Thymus (tissue), 11 donors: Measurements from ENCODE around the gene DGKD. TPM values are rescaled to one million over a fixed set of nuclear protein-coding genes. Genes with fewer than 3 reads are reported as not detected.

Experiments
- DNase-seq, 9 donors: peaks; one replicate each; pipeline ENCODE4 v3.0.0-alpha.2; 2013; ENCODE audit warnings: low spot score in 9 of 9, low read depth in 6 of 9, missing footprints in 1 of 9
- H3K27ac ChIP-seq, 2 donors: one replicate each; pipeline ENCODE4 v1.5.1; 2013; ENCODE audit warnings: control low read depth in 1 of 2, low read depth in 1 of 2, low read length in 1 of 2, mild to moderate bottlenecking in 1 of 2, moderate library complexity in 1 of 2
- H3K27me3 ChIP-seq, 2 donors: one replicate each; pipeline ENCODE4 v1.5.1; 2013; ENCODE audit warnings: low read length in 1 of 2; ENCODE audit not compliant: control insufficient read depth in 2 of 2, insufficient read depth in 1 of 2
- H3K36me3 ChIP-seq, 2 donors: one replicate each; pipeline ENCODE4 v1.5.1; 2013; ENCODE audit warnings: low read length in 1 of 2, mild to moderate bottlenecking in 1 of 2, moderate library complexity in 1 of 2; ENCODE audit not compliant: control insufficient read depth in 2 of 2, insufficient read depth in 2 of 2
- H3K4me1 ChIP-seq, 2 donors: one replicate each; pipeline ENCODE4 v1.5.1; 2013; ENCODE audit warnings: low read length in 2 of 2; ENCODE audit not compliant: control insufficient read depth in 2 of 2, insufficient read depth in 2 of 2
- H3K4me3 ChIP-seq, 2 donors: one replicate each; pipeline ENCODE4 v1.5.1; 2013; ENCODE audit warnings: low read length in 2 of 2, control low read depth in 1 of 2, mild to moderate bottlenecking in 1 of 2
- H3K9me3 ChIP-seq, 2 donors: one replicate each; pipeline ENCODE4 v1.5.1; 2013; ENCODE audit warnings: low read length in 1 of 2, mild to moderate bottlenecking in 1 of 2; ENCODE audit not compliant: control insufficient read depth in 2 of 2, insufficient read depth in 1 of 2
- WGBS: extraction: QIAGEN DNeasy Blood & Tissue Kit; methylation state at CpG from one replicate; pipeline ENCODE4 v1.1.7; 2013; 5-methylcytosine and 5-hydroxymethylcytosine counted together
- polyA plus RNA-seq: library from polyadenylated mRNA; stranded (reverse); fragments of 200-250 nt; gene quantifications from one replicate; pipeline ENCODE4 v1.2.3, GENCODE V29; 2013
- total RNA-seq: library from RNA; stranded (reverse); fragments of 120-200 nt; gene quantifications from one replicate; pipeline ENCODE4 v1.2.4, GENCODE V29; 2013
- donor health status: healthy.

Gene DGKD
- total and polyA plus RNA-seq, 2 donors, result 8.0 to 23.5 TPM

GRCh38 chr2:233320470-233320869 lies 33.8 kb upstream of the DGKD start:
- H3K27ac ChIP-seq, result no peak overlapping the region
- H3K9me3 ChIP-seq, result no peaks in the 10 kb centered on the region
- peaks cover 0 to 2% of the 10 kb centered on the region in 2 donors for H3K27me3 ChIP-seq
- DNase-seq, result no peak
- H3K4me3 ChIP-seq, result no peak overlapping the region
- H3K36me3 ChIP-seq, result no peaks in the 10 kb centered on the region
- WGBS, result 98% methylated on average over 17 of the region's 17 CpGs
- H3K4me1 ChIP-seq, result no peaks in the 10 kb centered on the region

- 97% methylated on average over 6 of the region's 6 CpGs for WGBS
- no peaks in the 10 kb centered on the region for H3K4me1 ChIP-seq
- no peaks in the 10 kb centered on the region for H3K36me3 ChIP-seq
- no peak for DNase-seq
- H3K27me3 ChIP-seq, result peaks cover 0 to 2% of the 10 kb centered on the region in 2 donors
- no peaks in the 10 kb centered on the region for H3K9me3 ChIP-seq
- H3K4me3 ChIP-seq, result no peak overlapping the region
- no peak overlapping the region for H3K27ac ChIP-seq
Measured at GRCh38 chr2:233321166-233321565, 33.1 kb upstream of the DGKD start.

DNA sequence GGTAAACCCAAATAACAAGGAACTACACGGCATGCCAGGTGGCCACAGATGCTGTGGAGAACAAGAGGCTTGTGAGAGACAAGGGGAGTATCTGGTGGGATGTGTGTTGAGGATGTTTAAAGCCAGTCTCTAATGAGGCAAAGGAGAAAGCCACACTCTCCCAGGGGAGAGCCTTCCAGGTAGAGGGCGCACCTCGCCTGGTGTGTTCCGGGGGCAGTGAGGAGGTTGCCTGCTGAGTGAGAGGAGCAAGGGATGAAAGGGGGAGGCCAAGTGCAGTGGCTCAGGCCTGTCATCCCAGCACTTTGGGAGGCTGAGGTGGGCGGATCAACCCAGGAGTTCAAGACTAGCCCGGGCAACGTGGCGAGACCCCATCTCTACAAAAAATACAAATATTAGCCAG lies 30.4 kb upstream of the DGKD start:
- DNase-seq, result no peak
- H3K4me3 ChIP-seq, result no peak overlapping the region
- 98% methylated on average over 8 of the region's 8 CpGs for WGBS
- no peaks in the 10 kb centered on the region for H3K4me1 ChIP-seq
- H3K27ac ChIP-seq, result no peak overlapping the region
- H3K9me3 ChIP-seq, result no peaks in the 10 kb centered on the region
- peaks cover 0 to 2% of the 10 kb centered on the region in 2 donors for H3K27me3 ChIP-seq
- H3K36me3 ChIP-seq, result no peaks in the 10 kb centered on the region

DNA sequence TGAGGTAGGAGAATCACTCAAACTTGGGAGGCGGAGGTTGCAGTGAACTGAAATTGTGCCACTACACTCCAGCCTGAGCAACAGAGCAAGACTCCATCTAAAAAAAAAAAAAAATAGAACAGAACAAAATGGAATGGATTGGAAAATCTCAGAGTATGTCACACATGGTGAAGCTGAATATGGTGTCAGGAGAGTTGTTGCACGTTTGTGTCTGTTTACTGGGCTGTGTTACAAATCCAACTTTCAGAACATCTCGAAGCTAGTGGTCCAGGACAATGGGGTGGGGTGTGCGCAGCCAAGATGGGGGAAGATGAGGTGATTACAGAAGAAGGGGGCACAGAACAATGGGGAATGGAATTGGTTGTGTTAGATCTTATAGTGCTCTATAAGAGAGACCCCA lies 29.0 kb upstream of the DGKD start:
- Histone ChIP-seq H3K27me3 (peaks cover 0 to 2% of the 10 kb centered on the region in 2 donors), H3K27ac (no peak overlapping the region), H3K9me3 (no peaks in the 10 kb centered on the region), H3K36me3 (no peaks in the 10 kb centered on the region), H3K4me3 (no peak overlapping the region), H3K4me1 (no peaks in the 10 kb centered on the region)
- DNase-seq, result no peak
- WGBS, result 74% methylated on average over 4 of the region's 4 CpGs

DNA sequence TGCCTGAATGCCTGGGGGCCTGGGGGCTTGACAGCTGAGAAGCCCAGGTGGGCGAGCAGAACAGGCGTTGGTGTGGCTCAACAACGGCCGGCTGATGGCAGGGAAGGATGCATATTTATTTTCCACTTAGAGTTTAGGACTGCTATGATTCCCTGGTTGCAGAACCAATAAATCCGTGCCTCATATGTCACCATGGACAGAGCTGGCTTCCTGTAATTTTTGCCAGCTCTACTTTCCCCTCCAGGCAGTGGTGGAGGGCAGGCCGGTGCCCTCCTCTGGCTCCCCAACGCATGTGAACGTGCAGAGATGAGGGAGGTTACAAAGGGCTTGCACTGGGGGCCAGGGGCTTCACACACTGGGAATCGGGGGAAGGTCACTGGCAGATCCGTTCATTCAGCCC lies 28.5 kb upstream of the DGKD start:
- WGBS, result 84% methylated on average over 10 of the region's 10 CpGs
- H3K27ac ChIP-seq, result no peak overlapping the region
- no peaks in the 10 kb centered on the region for H3K9me3 ChIP-seq
- no peaks in the 10 kb centered on the region for H3K36me3 ChIP-seq
- no peaks in the 10 kb centered on the region for H3K27me3 ChIP-seq
- H3K4me3 ChIP-seq, result no peak overlapping the region
- DNase-seq, result no peak
- H3K4me1 ChIP-seq, result no peaks in the 10 kb centered on the region

DNA sequence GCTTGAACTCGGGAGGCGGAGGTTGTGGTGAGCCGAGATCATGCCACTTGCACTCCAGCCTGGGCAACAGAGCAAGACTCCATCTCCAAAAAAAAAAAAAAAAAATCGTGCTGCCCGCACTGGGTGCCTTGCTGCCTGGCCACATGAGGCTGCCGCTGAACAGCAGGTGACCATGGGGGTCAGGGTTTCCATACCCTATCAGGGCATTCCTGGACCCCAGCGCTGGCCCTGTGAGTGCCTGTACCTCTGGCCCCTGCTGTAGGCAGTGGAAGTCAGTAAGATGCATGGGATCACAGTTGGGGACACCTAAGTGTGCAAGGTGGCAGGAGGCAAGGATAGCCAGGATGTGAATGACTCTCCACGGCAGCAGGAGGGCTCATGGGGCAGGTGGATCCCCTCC lies 27.8 kb upstream of the DGKD start:
- no peak for DNase-seq
- Histone ChIP-seq H3K4me1 (peaks cover 4 to 6% of the 10 kb centered on the region in 2 donors), H3K4me3 (no peak overlapping the region), H3K36me3 (no peaks in the 10 kb centered on the region), H3K27me3 (no peaks in the 10 kb centered on the region), H3K27ac (no peak overlapping the region), H3K9me3 (peaks cover 0 to 5% of the 10 kb centered on the region in 2 donors)
- 98% methylated on average over 8 of the region's 8 CpGs for WGBS

GRCh38 chr2:233328922-233329321 lies 25.4 kb upstream of the DGKD start:
- H3K36me3 ChIP-seq, result no peaks in the 10 kb centered on the region
- no peak for DNase-seq
- H3K4me1 ChIP-seq, result peaks cover 4 to 21% of the 10 kb centered on the region in 2 donors
- no peak overlapping the region for H3K27ac ChIP-seq
- H3K27me3 ChIP-seq, result no peaks in the 10 kb centered on the region
- no peak overlapping the region for H3K4me3 ChIP-seq
- 95% methylated on average over 4 of the region's 4 CpGs for WGBS
- H3K9me3 ChIP-seq, result peaks cover 0 to 5% of the 10 kb centered on the region in 2 donors

GRCh38 chr2:233329489-233330135 lies 24.7 kb upstream of the DGKD start:
- no peaks in the 10 kb centered on the region for H3K36me3 ChIP-seq
- WGBS, result 96% methylated on average over 7 of the region's 7 CpGs
- H3K9me3 ChIP-seq, result peaks cover 0 to 5% of the 10 kb centered on the region in 2 donors
- H3K4me3 ChIP-seq, result no peak overlapping the region
- no peaks in the 10 kb centered on the region for H3K27me3 ChIP-seq
- no peak for DNase-seq
- H3K27ac ChIP-seq, result no peak overlapping the region
- peaks cover 4 to 21% of the 10 kb centered on the region in 2 donors for H3K4me1 ChIP-seq

- peak overlapping the region; percentile 89 to 98 for H3K27ac ChIP-seq
- no peaks in the 10 kb centered on the region for H3K27me3 ChIP-seq
- whole genome bisulfite sequencing, result 5% methylated on average over 15 of the region's 15 CpGs
- peak overlapping the region in 1 of 2 donors; percentile 29 for H3K4me3 ChIP-seq
- no peaks in the 10 kb centered on the region for H3K36me3 ChIP-seq
- DNase-seq, result peak; percentile 54 to 93 (median 79)
- peaks cover 0 to 5% of the 10 kb centered on the region in 2 donors for H3K9me3 ChIP-seq
- H3K4me1 ChIP-seq, result peaks cover 4 to 21% of the 10 kb centered on the region in 2 donors
Measured at GRCh38 chr2:233331536-233331935, 22.8 kb upstream of the DGKD start.
